Prostate gland (tissue), 2 donors: Measurements from ENCODE around the gene PACSIN3. TPM values are rescaled to one million over a fixed set of nuclear protein-coding genes. Genes with fewer than 3 reads are reported as not detected.

ENCODE experiments used
- DNase-seq: peaks from one replicate; pipeline ENCODE4 v3.0.0-alpha.2; 2019; ENCODE audit warnings: low spot score
- H3K27ac ChIP-seq, 2 donors: fragments of 200-600 bp; sonication (generic); 2 replicates each; pipeline ENCODE4 v1.5.1; 2017 to 2019
- H3K27me3 ChIP-seq: fragments of 200-600 bp; sonication (generic); replicated peaks from 2 replicates; pipeline ENCODE4 v1.5.1; 2019; ENCODE audit not compliant: insufficient read depth
- H3K36me3 ChIP-seq, 2 donors: fragments of 200-600 bp; sonication (generic); 1 replicate in 1 of 2; 2 replicates in 1 of 2; pipeline versions ENCODE4 v1.5.1 to v1.8.1; 2017 to 2019
- H3K4me1 ChIP-seq: fragments of 200-600 bp; sonication (generic); replicated peaks from 2 replicates; pipeline ENCODE4 v1.5.1; 2019
- H3K4me3 ChIP-seq, 2 donors: fragments of 200-600 bp; sonication (generic); 2 replicates each; pipeline ENCODE4 v1.5.1; 2017 to 2019
- H3K9me3 ChIP-seq: fragments of 200-600 bp; sonication (generic); 2 replicates; pipeline ENCODE4 v1.5.1; 2017
- CTCF ChIP-seq, 4 experiments: fragments of 200-600 bp in 2 of 4; fragments of 450-650 bp in 2 of 4; sonication (generic) in 2 of 4; IDR thresholded peaks; 1 replicate in 3 of 4; 2 replicates in 1 of 4; pipeline ENCODE4 v1.5.1; 2016 to 2019; ENCODE audit warnings: antibody characterized with exemption in 4 of 4, mild to moderate bottlenecking in 2 of 4, moderate library complexity in 2 of 4
- POLR2A ChIP-seq: fragments of 450-650 bp; IDR thresholded peaks from one replicate; pipeline ENCODE4 v1.6.1; 2016; ENCODE audit warnings: antibody characterized with exemption, mild to moderate bottlenecking
- POLR2AphosphoS5 ChIP-seq: sonication (generic); formaldehyde crosslinking; IDR thresholded peaks from one replicate; pipeline ENCODE4 v1.6.1; 2017; ENCODE audit warnings: antibody characterized with exemption
- WGBS: methylation state at CpG from one replicate; pipeline ENCODE4 v1.1.5; 2018; 5-methylcytosine and 5-hydroxymethylcytosine counted together
- intact Hi-C: fragments of 100-400 bp; cut with DNase I; formaldehyde crosslinking; loops from one replicate; pipeline ENCODE4 v1.14.2; 2022
- total RNA-seq, 2 donors: library from RNA; depleted of rRNA; stranded (reverse); fragments of >200 nt; gene quantifications; one replicate each; pipeline ENCODE4 v1.1.0, GENCODE V29; 2016

PACSIN3 gene
- total RNA-seq, 2 donors from 2014 or later, result 38.3 to 92.3 TPM

- WGBS, result 100% methylated on average over 1 of the region's 1 CpG
- DNase-seq, result no peak
These were observed 2.0 kb upstream of the PACSIN3 start for GRCh38 chr11:47188259-47188658.

GRCh38 chr11:47187723-47188122 lies 1.5 kb upstream of the PACSIN3 start:
- 31% methylated on average over 5 of the region's 5 CpGs for WGBS
- intact Hi-C loops, result loop anchor here (1.0 kb wide), 1 partner anchor 27 kb away; the partner anchor contains the start of gene DDB2
- peak overlapping the region; percentile 91 to 94 for H3K27ac ChIP-seq
- TF ChIP-seq CTCF (IDR thresholded peaks at IDR 0.05) (no peak), POLR2AphosphoS5 (no peak), POLR2A (no peak)
- no peak for DNase-seq
- H3K9me3 ChIP-seq, result no peaks in the 10 kb centered on the region
- H3K4me1 ChIP-seq, result peaks cover 7% of the 10 kb centered on the region
- peak overlapping the region in 1 of 2 donors; percentile 91 for H3K4me3 ChIP-seq
- H3K27me3 ChIP-seq, result no peaks in the 10 kb centered on the region
- no peaks in the 10 kb centered on the region for H3K36me3 ChIP-seq

More at GRCh38 chr11:47188259-47188658, 2.0 kb upstream of the PACSIN3 start:
- no peaks in the 10 kb centered on the region for H3K36me3 ChIP-seq
- peaks cover 7% of the 10 kb centered on the region for H3K4me1 ChIP-seq
- intact Hi-C loops, result no loop called here
- TF ChIP-seq CTCF (IDR thresholded peaks at IDR 0.05) (no peak), POLR2AphosphoS5 (no peak), POLR2A (no peak)
- H3K27ac ChIP-seq, result peak overlapping the region in 1 of 2 donors; percentile 91
- H3K9me3 ChIP-seq, result no peaks in the 10 kb centered on the region
- H3K4me3 ChIP-seq, result no peak overlapping the region
- no peaks in the 10 kb centered on the region for H3K27me3 ChIP-seq

- H3K4me3 ChIP-seq, result peak overlapping the region; percentile 91
- no peak for TF ChIP-seq POLR2A
- peak in 2 of 4 experiments; percentile 1 to 23 for TF ChIP-seq CTCF (IDR thresholded peaks at IDR 0.05)
- no peaks in the 10 kb centered on the region for H3K27me3 ChIP-seq
- H3K9me3 ChIP-seq, result no peaks in the 10 kb centered on the region
- H3K36me3 ChIP-seq, result no peaks in the 10 kb centered on the region
- intact Hi-C loops, result loop anchor here (1.0 kb wide), 1 partner anchor 27 kb away; the partner anchor contains the start of gene DDB2
- peak overlapping the region; percentile 91 to 94 for H3K27ac ChIP-seq
- peaks cover 7% of the 10 kb centered on the region for H3K4me1 ChIP-seq
- 1% methylated on average over 50 of the region's 63 CpGs for WGBS
- no peak for DNase-seq
These were observed 764 bp upstream of the PACSIN3 start for GRCh38 chr11:47186700-47187695.

GRCh38 chr11:47185305-47186075 lies 744 bp downstream of the PACSIN3 start:
- Histone ChIP-seq H3K27me3 (no peaks in the 10 kb centered on the region), H3K4me1 (peaks cover 7% of the 10 kb centered on the region), H3K4me3 (peak overlapping the region; percentile 91), H3K27ac (peak overlapping the region; percentile 91 to 94), H3K36me3 (peaks cover 0 to 3% of the 10 kb centered on the region in 2 donors), H3K9me3 (no peaks in the 10 kb centered on the region)
- 4% methylated on average over 50 of the region's 50 CpGs for WGBS
- TF ChIP-seq POLR2AphosphoS5 (peak; percentile 66), POLR2A (peak; percentile 70), CTCF (IDR thresholded peaks at IDR 0.05) (no peak)
- intact Hi-C loops, result no loop called here
- peak; percentile 69 for DNase-seq
